GM12878 (cell line): ENCODE results near the gene GPBP1L1. TPM values are rescaled to one million over a fixed set of nuclear protein-coding genes. Genes with fewer than 3 reads are reported as not detected.
A peak's percentile ranks its signal among the peaks of the same experiment; 100 is the strongest.

Source experiments
- ATAC-seq: fragments of 200-7000 bp; cut with Tn5 transposase; 3 replicates; pipeline ENCODE4 v1.9.1; 2020; ENCODE audit warnings: mild to moderate bottlenecking, moderate library complexity
- BruUV-seq: library from RNA; stranded (reverse); fragments of 400-500 nt; replicated peaks from 2 replicates; lab custom pipeline; 2021; lab: Mats Ljungman, UMichigan
- CTCF ChIA-PET: fragments of 300-600 bp; sonication (Branson Sonifier 250); formaldehyde crosslinking; extraction: SDS; loops from one replicate; lab custom pipeline; 2021; ENCODE audit warnings: inconsistent platforms; lab: Yijun Ruan, JAX
- POLR2A ChIA-PET: fragments of 350-600 bp; formaldehyde crosslinking; extraction: SDS; loops from one replicate; lab custom pipeline; 2021; ENCODE audit warnings: inconsistent platforms; lab: Charles Lee
- RAD21 ChIA-PET: fragments of 300-600 bp; sonication (Branson Sonifier 250); formaldehyde crosslinking; loops from one replicate; lab custom pipeline; 2023; ENCODE audit warnings: antibody characterized with exemption; ENCODE audit not compliant: unreplicated experiment; lab: Charles Lee
- SMC1A ChIA-PET: fragments of 300-600 bp; sonication (Branson Sonifier 250); formaldehyde crosslinking; loops from one replicate; lab custom pipeline; 2023; ENCODE audit not compliant: unreplicated experiment, uncharacterized antibody; lab: Charles Lee
- DNase-seq: peaks from one replicate; pipeline ENCODE4 v3.0.0-alpha.2; 2011; ENCODE audit warnings: low read depth, low spot score
- FAIRE-seq: peaks from 3 replicates; lab custom pipeline; 2011; peaks lifted over from hg19 to GRCh38; lab: Jason Lieb, UNC
- H2AFZ ChIP-seq: 2 replicates; pipeline ENCODE4 v1.6.0; 2011; ENCODE audit warnings: low read depth, low read length, control low read depth; ENCODE audit not compliant: control insufficient read depth
- H3K27ac ChIP-seq: 2 replicates; pipeline ENCODE4 v1.5.1; 2011; ENCODE audit warnings: control low read depth; ENCODE audit not compliant: control insufficient read depth, insufficient read depth
- H3K27me3 ChIP-seq, 2 experiments: replicated peaks in 1 of 2; 2 replicates each; pipeline versions ENCODE4 v1.6.0 to v1.6.1; 2011; ENCODE audit warnings: low read length in 1 of 2; ENCODE audit not compliant: control insufficient read depth in 2 of 2, insufficient read depth in 2 of 2
- H3K36me3 ChIP-seq, 2 experiments: 2 replicates each; pipeline ENCODE4 v1.5.1; 2011; ENCODE audit warnings: low read length in 1 of 2; ENCODE audit not compliant: control insufficient read depth in 2 of 2, insufficient read depth in 2 of 2
- H3K4me1 ChIP-seq: 2 replicates; pipeline ENCODE4 v1.6.1; 2011; ENCODE audit warnings: mild to moderate bottlenecking, low read length, moderate library complexity, mixed read lengths; ENCODE audit not compliant: control insufficient read depth, insufficient read depth
- H3K4me2 ChIP-seq: 2 replicates; pipeline ENCODE4 v1.6.0; 2011; ENCODE audit warnings: control low read depth; ENCODE audit not compliant: control insufficient read depth, insufficient read depth
- H3K4me3 ChIP-seq: fragments of 200-600 bp; sonication (generic); 2 replicates; pipeline ENCODE4 v1.5.1; 2016
- H3K79me2 ChIP-seq: 2 replicates; pipeline ENCODE4 v1.6.0; 2011; ENCODE audit warnings: low read length; ENCODE audit not compliant: control insufficient read depth, insufficient read depth
- H3K9ac ChIP-seq: 2 replicates; pipeline ENCODE4 v1.8.0; 2011; ENCODE audit warnings: low read length, control low read depth, mixed read lengths; ENCODE audit not compliant: control insufficient read depth, insufficient read depth
- H3K9me3 ChIP-seq: replicated peaks from 3 replicates; pipeline ENCODE4 v1.5.1; 2011; ENCODE audit warnings: mild to moderate bottlenecking, low read length; ENCODE audit not compliant: control insufficient read depth, insufficient read depth
- H4K20me1 ChIP-seq: 2 replicates; pipeline ENCODE4 v1.6.0; 2011; ENCODE audit not compliant: control insufficient read depth, insufficient read depth
- CEBPB ChIP-seq, 2 experiments: fragments of 150-350 bp in 1 of 2; IDR thresholded peaks; 2 replicates each; pipeline ENCODE4 v1.6.1; 2012 to 2014; ENCODE audit warnings: low read depth in 2 of 2, low read length in 2 of 2, borderline replicate concordance in 1 of 2, inconsistent platforms in 1 of 2
- CTCF ChIP-seq, 3 experiments: IDR thresholded peaks in 2 of 3; conservative IDR thresholded peaks in 1 of 3; 2 replicates each; pipeline ENCODE4 v1.5.1; 2011; ENCODE audit warnings: low read depth in 3 of 3, low read length in 3 of 3, mild to moderate bottlenecking in 3 of 3, control low read depth in 2 of 3, moderate library complexity in 2 of 3, inconsistent platforms in 1 of 3, mixed read lengths in 1 of 3; ENCODE audit not compliant: control insufficient read depth in 2 of 3, insufficient read depth in 1 of 3; ENCODE audit errors: extremely low read depth in 1 of 3
- DPF2 ChIP-seq: fragments of 450-650 bp; IDR thresholded peaks from 2 replicates; pipeline ENCODE4 v1.6.1; 2017; ENCODE audit warnings: mild to moderate bottlenecking
- ESRRA ChIP-seq: IDR thresholded peaks from 2 replicates; pipeline ENCODE4 v1.6.1; 2012; ENCODE audit warnings: mild to moderate bottlenecking, low read length, improper control_type of control experiment
- IRF3 ChIP-seq: fragments of 450-650 bp; IDR thresholded peaks from 2 replicates; pipeline ENCODE4 v1.6.1; 2014; ENCODE audit warnings: mild to moderate bottlenecking
- JUND ChIP-seq: IDR thresholded peaks from 2 replicates; pipeline ENCODE4 v1.6.1; 2012; ENCODE audit warnings: low read depth, mild to moderate bottlenecking, low read length, improper control_type of control experiment, moderate library complexity
- NFIC ChIP-seq: IDR thresholded peaks from 2 replicates; pipeline ENCODE4 v1.6.1; 2012; ENCODE audit warnings: low read depth, mild to moderate bottlenecking, inconsistent platforms, low read length, moderate library complexity
- PBX3 ChIP-seq: IDR thresholded peaks from 2 replicates; pipeline ENCODE4 v1.6.1; 2011; ENCODE audit warnings: mild to moderate bottlenecking, low read depth, low read length, moderate library complexity; ENCODE audit not compliant: insufficient replicate concordance
- RAD51 ChIP-seq: fragments of 450-650 bp; IDR thresholded peaks from 2 replicates; pipeline ENCODE4 v1.6.1; 2016; ENCODE audit warnings: moderate library complexity, mild to moderate bottlenecking, inconsistent platforms
- RUNX3 ChIP-seq: IDR thresholded peaks from 2 replicates; pipeline ENCODE4 v1.6.1; 2012; ENCODE audit warnings: low read length, inconsistent platforms
- TBL1XR1 ChIP-seq: IDR thresholded peaks from 2 replicates; pipeline ENCODE4 v1.6.1; 2012; ENCODE audit warnings: low read depth, low read length, improper control_type of control experiment
- TCF12 ChIP-seq: IDR thresholded peaks from 2 replicates; pipeline ENCODE4 v1.6.1; 2011; ENCODE audit warnings: low read depth, mild to moderate bottlenecking, low read length
- TCF7 ChIP-seq: IDR thresholded peaks from 2 replicates; pipeline ENCODE4 v1.6.1; 2014; ENCODE audit warnings: antibody characterized with exemption, borderline replicate concordance
- WGBS: methylation state at CpG from one replicate; pipeline ENCODE4 v1.1.6; 2016; ENCODE audit warnings: low lambda C conversion rate; ENCODE audit not compliant: insufficient replicate concordance, insufficient coverage; ENCODE audit errors: missing lambda C conversion rate; 5-methylcytosine and 5-hydroxymethylcytosine counted together
- in situ Hi-C: fragments of 300-500 bp; cut with MboI; formaldehyde crosslinking; loops from 9 replicates; pipeline ENCODE4 v1.14.3; 2018; ENCODE audit warnings: mixed read lengths
- intact Hi-C: fragments of 100-400 bp; cut with micrococcal nuclease; formaldehyde crosslinking; loops from one replicate; pipeline ENCODE4 v1.14.2; 2022; ENCODE audit not compliant: unreplicated experiment
- polyA plus RNA-seq, 11 experiments: library from polyadenylated mRNA; depleted of rRNA in 4 of 11; unstranded in 6 of 11; stranded (reverse) in 5 of 11; fragments of >200 nt; fragmentation: Nextera tagmentation in 4 of 11; fragmentation: Illumina TruSeq in 1 of 11; extraction: Ambion mirVana in 4 of 11; extraction: Trizol in 1 of 11; gene quantifications; 1 replicate in 1 of 11; 2 replicates in 10 of 11; pipeline versions ENCODE4 v1.2.1 to v1.2.3, GENCODE V29; 2011 to 2016; ENCODE audit warnings: inconsistent platforms in 2 of 11, missing spikeins in 2 of 11, low read depth in 1 of 11
- total RNA-seq, 4 experiments: library from RNA; depleted of rRNA in 3 of 4; stranded (reverse); fragments of >200 nt in 3 of 4; fragmentation: Illumina TruSeq in 1 of 4; extraction: Trizol in 1 of 4; gene quantifications; 2 replicates each; pipeline versions ENCODE4 v1.2.1 to v1.2.3, GENCODE V29; 2013 to 2021
- TF ChIP-seq, protein P1 (sequence below): fragments of 450-650 bp; IDR thresholded peaks from 2 replicates; pipeline ENCODE4 v1.6.1; 2018; ENCODE audit warnings: mild to moderate bottlenecking, low read depth, moderate library complexity; ENCODE audit not compliant: partially characterized antibody
- TF ChIP-seq, protein P2 (sequence below): fragments of 450-650 bp; IDR thresholded peaks from 2 replicates; pipeline ENCODE4 v1.6.1; 2017; ENCODE audit warnings: borderline replicate concordance

The GPBP1L1 gene
- total and polyA plus RNA-seq, 10 of the 15 experiments (the other 5 are each of a cell fraction or from before 2014, with no cell fraction given), result 37.3 to 91.6 (median 81.2) TPM

- ChIA-PET CTCF (interaction anchor here (1.1 kb wide), 1 partner anchor 47 kb away, joined by 3 read pairs; no protein-coding TSS in a partner anchor), RAD21 (interaction anchor here (0.6 to 1.1 kb wide), 2 partner anchors 227 to 480 kb away, joined by 3 read pairs; no protein-coding TSS in a partner anchor), POLR2A (interaction anchor here (1.5 to 2.6 kb wide), 3 partner anchors 8 to 100 kb away, joined by 3 to 15 read pairs (median 8); no protein-coding TSS in a partner anchor), SMC1A (interaction anchor here (0.6 to 1.8 kb wide), 3 partner anchors 12 to 37 kb away, joined by 3 to 6 read pairs (median 5); no protein-coding TSS in a partner anchor)
- Histone ChIP-seq H3K36me3 (no peaks in the 10 kb centered on the region; a peak in 1 of 4 replicates), H3K9me3 (no peaks in the 10 kb centered on the region), H3K4me2 (0 out of 2 replicates have a peak overlapping the region, but pooled peaks have one; percentile 1), H3K79me2 (peaks cover 89% of the 10 kb centered on the region), H3K4me1 (peaks cover 2% of the 10 kb centered on the region; the same call in 1 of the 2 replicates), H3K9ac (no peak overlapping the region), H2AFZ (no peak overlapping the region), H4K20me1 (peaks cover 3% of the 10 kb centered on the region; the same call in 1 of the 2 replicates), H3K27ac (no peak overlapping the region), H3K4me3 (0 out of 2 replicates have a peak overlapping the region, but pooled peaks have one; percentile 19), H3K27me3 (no peaks in the 10 kb centered on the region)
- in situ Hi-C loops, result no loop called here
- BruUV-seq, result no TSS peak
- no peak for FAIRE-seq
- 100% methylated on average over 3 of the region's 6 CpGs for WGBS
- no peak for DNase-seq
- ATAC-seq, result no peak
- intact Hi-C loops, result loop anchor here (10.0 kb wide), 2 partner anchors 502 to 662 kb away; partner anchors contain the start of gene NSUN4
- TF ChIP-seq TCF7 (no peak), ESRRA (no peak), TCF12 (no peak), RAD51 (no peak), NFIC (no peak), PBX3 (no peak), DPF2 (no peak), IRF3 (no peak), CEBPB (IDR thresholded peaks at IDR 0.05; ENCODE audit: borderline replicate concordance in 1 of 2, low read depth in 2 of 2, low read length in 2 of 2) (no peak), RUNX3 (no peak), CTCF (IDR thresholded peaks at IDR 0.05 in 2 of 3, conservative IDR thresholded peaks at IDR 0.05 in 1 of 3; ENCODE audit: control insufficient read depth in 2 of 3, extremely low read depth in 1 of 3, insufficient read depth in 1 of 3, low read depth in 3 of 3, low read length in 3 of 3) (no peak), JUND (no peak), TBL1XR1 (no peak)
- TF ChIP-seq, protein P1, sequence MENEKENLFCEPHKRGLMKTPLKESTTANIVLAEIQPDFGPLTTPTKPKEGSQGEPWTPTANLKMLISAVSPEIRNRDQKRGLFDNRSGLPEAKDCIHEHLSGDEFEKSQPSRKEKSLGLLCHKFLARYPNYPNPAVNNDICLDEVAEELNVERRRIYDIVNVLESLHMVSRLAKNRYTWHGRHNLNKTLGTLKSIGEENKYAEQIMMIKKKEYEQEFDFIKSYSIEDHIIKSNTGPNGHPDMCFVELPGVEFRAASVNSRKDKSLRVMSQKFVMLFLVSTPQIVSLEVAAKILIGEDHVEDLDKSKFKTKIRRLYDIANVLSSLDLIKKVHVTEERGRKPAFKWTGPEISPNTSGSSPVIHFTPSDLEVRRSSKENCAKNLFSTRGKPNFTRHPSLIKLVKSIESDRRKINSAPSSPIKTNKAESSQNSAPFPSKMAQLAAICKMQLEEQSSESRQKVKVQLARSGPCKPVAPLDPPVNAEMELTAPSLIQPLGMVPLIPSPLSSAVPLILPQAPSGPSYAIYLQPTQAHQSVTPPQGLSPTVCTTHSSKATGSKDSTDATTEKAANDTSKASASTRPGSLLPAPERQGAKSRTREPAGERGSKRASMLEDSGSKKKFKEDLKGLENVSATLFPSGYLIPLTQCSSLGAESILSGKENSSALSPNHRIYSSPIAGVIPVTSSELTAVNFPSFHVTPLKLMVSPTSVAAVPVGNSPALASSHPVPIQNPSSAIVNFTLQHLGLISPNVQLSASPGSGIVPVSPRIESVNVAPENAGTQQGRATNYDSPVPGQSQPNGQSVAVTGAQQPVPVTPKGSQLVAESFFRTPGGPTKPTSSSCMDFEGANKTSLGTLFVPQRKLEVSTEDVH, result no peak
- TF ChIP-seq, protein P2, sequence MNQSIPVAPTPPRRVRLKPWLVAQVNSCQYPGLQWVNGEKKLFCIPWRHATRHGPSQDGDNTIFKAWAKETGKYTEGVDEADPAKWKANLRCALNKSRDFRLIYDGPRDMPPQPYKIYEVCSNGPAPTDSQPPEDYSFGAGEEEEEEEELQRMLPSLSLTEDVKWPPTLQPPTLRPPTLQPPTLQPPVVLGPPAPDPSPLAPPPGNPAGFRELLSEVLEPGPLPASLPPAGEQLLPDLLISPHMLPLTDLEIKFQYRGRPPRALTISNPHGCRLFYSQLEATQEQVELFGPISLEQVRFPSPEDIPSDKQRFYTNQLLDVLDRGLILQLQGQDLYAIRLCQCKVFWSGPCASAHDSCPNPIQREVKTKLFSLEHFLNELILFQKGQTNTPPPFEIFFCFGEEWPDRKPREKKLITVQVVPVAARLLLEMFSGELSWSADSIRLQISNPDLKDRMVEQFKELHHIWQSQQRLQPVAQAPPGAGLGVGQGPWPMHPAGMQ, result no peak
These were observed 3.4 kb downstream of the GPBP1L1 start for GRCh38 chr1:45682942-45683341.
